Measurements from ENCODE around the gene UNC79.

Gene UNC79

DNA sequence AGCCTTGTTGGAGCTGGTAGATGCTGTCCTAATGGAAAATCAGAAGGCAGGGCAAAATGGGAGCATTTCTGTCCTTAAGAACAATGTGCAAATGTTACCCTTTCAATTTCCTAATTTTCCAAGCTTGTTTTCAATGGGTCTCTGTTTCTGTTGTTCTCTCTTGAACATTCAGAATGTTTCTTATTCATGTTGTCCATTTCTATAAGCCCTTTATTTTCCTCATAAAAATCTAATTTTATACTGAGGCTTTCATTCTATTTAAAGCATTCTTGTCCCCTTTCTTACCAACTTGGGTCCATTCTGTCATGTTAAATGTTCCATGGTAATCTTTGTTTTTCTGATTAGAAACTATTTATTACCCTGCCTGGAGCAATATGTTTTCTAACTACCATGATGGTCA lies 232.6 kb downstream of the UNC79 start:
- DNase-seq (ENCODE audit: low read depth), result no peak

DNA sequence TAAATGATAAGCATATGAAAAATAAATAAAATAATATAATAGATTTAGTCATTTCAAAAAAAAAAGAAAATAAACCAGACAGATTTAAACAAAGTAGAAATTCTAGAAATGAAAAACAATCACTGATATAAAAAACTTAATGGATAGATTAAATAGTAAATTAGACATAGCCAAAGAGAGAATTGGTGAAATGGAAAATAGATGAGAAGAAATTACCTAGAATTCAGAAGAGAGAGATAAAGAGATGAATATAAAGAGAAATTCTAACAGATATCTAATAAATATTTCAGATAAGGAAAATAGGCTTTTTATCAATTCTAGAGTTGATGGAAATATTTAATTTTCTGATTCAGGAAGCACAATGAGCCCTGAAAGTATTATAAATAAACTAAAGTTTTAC lies 234.4 kb downstream of the UNC79 start:
- no peak for DNase-seq (ENCODE audit: low read depth)

DNA sequence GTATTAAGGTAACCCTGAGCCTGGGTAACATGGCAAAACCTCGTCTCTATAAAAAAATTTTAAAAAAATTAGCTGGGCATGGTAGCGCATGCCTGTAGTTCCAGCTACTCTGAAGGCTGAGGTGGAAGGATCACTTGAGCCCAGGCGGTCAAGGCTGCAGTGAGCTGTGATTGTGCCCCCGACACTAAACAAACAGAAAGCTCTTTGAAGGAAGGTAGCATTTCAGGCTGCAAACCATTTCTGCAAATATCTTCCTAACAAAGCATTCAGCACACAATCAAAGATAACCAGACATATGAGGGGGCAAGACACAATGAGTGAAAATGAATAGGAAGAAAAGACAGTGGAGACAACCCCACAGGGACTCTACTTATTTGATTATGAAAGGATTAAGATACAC lies 238.9 kb downstream of the UNC79 start:
- no peak for DNase-seq (ENCODE audit: low read depth)

DNA sequence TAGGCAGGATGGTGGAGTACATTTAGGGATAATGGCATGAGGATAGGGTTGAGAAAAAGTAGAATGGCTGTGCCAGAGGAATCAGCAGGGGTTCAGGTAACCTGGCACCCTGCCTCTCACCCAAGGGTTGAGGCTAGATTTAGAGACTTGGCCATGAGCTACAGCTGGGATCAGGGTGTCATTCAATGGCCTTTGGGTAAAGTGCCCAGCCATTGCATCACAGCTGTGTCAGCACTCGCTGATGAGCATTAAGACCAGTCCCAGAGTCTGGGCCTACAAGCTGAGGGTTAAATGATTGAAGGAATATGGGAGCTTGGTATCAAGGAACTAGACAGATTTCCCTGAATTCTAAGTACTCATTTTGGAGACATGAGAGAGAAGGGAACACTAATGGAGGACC lies 243.6 kb downstream of the UNC79 start:
- no peak for DNase-seq (ENCODE audit: low read depth)

DNA sequence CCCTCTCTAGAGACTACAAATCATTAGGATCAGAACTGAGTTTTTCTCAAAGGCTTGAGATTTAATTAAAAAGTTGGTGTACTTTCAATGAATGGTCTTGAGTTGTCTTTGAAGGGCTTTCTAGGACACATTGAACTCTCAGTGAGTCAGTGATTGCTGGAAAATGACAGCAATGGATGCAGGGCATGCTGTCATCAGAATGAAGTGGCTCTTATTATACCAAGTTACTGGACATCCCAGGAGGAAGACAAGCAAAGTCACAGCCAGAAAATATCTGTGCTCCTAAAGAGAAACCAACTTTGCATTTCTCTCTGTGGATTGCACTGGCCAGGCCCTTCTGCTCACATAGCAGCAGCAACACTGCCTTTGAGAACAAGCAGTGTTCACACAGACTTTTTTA lies 244.9 kb downstream of the UNC79 start:
- no peak for DNase-seq (ENCODE audit: low read depth)

DNA sequence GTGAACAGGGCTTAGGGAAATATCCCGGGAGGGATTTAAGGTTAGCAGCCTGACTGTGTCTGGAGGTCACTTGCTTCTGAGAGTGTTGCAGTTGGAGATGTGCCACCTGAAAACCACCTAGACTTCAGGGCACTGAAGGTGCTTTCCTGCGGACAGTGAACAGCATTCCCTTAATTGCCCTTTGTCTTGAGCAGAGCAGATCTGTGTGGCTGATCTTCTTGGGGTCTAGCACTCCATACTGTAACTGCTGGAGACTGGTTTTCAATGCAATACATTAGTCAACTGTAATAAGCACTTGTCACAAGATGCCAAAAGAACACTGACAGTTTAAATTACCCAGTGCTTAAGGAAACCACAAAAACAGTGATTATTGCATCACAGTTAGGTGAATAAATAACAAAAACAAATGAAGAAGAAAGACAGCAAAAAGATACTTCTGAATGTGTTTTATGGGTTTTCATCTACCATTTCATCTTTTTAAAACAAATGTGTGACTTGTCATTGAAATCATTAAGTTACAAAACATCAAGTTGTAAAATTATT lies 245.7 kb downstream of the UNC79 start:
- no peak for DNase-seq (ENCODE audit: low read depth)

DNA sequence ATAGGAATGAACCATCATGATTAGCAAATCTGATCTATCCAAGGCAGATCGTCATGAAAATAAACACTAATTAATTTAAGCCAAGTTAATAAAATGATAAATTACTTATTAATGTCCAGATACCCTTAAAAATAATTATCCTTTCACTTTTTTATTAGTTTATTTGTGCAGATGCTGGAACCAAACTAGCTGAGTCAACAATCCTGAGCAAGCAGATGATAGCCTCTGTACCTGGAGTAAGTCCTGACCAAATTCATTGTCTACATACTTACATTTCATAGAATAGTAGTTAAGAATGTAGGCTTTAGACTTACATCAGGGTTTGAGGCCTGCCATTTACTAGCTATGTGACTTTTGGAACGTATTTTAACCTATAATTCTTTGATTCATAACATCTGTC lies 251.7 kb downstream of the UNC79 start:
- DNase-seq (ENCODE audit: low read depth), result no peak

DNA sequence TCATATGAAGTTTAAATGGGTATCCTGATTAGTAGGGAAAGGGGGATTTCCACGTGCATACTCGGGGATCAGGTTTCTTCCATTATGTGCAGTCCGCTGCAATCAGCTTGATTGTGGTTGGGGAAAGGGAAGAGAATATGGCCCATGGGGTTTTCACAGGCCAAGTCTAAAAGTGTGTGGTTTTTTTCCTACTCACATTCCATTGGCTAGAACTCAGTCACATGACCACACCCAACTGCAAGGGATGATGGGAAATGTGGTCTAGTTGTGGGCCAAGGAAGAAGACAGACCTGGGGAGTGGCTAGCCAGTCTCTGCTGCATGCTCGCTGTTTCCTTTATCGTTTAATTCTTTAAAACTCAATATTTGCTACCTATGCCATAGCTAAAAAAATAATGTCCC lies 252.5 kb downstream of the UNC79 start:
- no peak for DNase-seq (ENCODE audit: low read depth)

DNA sequence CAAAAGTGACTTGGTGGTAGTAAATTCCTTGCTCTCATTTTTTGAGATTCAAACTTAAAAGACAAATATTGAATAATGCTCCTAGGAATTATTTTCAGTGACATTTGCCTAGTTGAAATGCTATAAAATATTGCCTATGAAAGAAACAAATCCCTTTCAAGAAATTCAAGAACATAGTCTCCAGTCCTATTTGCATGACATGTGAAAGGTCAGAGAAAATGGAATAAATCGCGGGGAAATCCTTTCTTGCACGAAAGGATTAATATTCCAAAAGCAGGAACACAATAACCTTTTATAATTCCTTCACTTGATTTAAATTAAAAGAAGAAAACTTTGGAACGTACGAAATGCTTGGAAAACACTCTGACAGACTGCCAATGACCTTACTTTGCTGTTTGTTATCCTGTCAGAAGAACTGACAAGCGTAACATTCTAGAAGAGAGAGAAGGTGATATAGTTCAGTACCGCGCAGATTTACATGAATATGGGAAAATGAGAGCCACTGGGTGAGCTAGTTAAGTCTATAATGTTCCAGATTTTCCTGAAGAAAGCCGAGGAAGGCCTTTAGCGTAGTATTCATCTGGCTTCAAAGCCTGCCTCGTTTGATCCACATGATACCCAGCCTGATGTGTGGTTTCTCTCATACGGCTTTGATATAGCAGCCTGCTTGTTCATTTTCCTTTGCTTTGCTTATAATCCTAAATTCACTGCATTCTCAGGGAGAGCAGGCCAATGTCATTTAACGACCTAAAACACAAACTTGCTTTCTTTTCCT lies 254.6 kb downstream of the UNC79 start:
- DNase-seq (ENCODE audit: low read depth), result no peak

DNA sequence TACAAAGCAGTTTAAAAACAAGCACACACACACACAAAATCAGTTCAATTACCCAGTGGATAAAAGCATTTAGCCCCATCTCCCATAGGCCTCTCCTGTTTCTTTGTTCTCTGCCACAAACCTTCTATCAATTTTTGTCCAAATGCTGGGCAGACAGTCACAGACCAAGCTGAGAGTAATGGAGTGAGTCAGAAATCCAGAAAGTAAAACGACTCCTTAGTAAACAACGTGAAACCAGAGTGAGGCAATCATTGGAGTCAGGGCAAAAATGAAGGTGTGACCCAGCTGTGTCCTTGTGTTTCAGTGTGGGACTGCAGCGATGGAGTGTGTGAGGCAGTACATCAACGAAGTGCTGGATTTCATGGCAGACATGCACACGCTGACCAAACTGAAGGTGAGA lies 255.5 kb downstream of the UNC79 start:
- DNase-seq (ENCODE audit: low read depth), result no peak

DNA sequence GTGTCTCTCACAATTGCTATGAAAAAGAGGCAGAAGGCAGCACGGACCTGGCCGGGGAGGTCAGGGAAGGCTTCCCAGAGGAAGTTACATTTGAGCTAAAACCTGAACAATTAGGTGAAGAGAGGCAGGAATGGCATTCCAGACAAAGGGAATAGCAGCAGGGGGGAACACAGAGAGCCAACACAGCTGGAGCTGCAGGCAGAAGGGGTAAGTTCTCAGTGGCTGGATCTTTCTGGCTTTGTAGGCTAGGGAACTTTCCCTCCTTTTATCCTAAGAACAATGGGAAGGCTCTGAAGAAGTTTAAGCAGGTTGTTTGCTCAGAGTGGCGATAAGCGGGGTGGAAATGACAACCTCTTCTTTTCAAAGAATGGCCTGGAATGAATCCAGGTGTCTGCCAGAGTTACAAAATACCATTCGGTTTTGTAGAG lies 257.5 kb downstream of the UNC79 start:
- DNase-seq (ENCODE audit: low read depth), result no peak

DNA sequence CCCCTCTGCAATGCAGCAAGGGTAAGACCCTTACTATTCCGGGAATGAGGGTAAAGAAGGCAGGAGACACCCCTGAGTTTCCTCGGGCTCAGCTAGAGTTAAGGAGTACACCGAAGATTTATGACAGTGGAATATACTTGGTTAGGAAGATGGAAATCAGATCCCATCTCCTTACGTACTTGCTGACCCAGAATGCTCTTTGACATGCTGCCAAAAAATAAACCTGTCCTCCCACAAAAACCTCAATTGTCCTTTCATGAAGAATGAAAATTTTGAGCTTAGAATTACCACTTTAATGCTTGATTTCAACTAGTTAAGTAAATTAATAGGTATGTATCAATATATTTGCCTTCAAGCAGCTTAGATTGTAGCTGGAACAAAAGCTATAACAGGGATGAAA lies 258.1 kb downstream of the UNC79 start:
- DNase-seq (ENCODE audit: low read depth), result no peak

DNA sequence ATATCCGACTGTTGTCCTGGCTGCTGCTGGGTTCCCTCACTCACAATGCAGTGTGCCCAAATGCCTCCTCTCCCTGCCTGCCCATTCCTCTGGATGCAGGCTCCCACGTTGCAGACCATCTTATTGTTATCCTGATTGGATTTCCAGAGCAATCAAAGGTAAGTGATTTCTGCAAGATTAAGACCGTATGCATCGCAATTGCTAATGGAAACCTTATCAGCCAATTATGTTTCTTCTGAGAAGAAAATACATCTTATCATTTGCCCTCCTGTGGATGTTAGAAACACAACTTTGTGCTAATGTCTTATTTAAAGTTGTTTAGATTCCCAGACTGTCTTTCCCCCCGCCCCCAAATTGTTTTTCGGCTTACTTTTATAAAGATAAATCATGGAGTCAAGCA lies 259.4 kb downstream of the UNC79 start:
- DNase-seq (ENCODE audit: low read depth), result no peak

DNA sequence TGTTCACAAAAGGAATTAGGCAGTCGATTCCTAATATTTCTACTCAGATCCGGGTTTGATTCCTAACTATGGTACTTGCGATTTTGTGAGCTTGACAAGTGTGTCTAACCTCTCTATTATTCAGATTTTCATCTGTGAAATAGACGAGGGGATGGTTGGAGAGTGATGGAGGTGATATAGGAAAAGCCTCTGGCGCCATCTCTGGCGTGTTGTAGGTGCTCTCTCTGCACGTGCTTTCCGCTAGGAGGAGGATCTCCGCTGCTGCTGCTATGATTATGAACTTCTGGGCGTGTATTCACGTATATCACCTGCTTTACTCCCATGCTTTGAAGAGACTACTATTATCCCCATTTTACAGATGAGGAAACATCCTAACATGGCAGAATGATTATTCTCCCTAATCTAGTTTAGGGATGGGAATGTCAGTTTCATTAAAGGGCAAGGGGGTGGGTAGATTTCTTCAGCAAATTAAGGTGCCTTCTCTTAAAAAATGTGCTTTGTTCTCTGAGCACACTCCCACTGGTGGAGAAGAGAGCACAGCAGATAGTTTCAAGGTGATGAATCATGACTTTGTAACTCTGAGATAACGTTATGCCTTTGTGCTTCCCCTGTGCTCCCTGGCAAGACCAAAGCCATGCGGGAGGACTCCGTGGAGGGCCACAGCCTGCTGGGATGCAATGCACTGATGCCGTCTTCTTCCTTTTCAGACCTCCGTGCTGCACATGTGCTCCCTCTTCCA lies 260.5 kb downstream of the UNC79 start:
- no peak for DNase-seq (ENCODE audit: low read depth)

DNA sequence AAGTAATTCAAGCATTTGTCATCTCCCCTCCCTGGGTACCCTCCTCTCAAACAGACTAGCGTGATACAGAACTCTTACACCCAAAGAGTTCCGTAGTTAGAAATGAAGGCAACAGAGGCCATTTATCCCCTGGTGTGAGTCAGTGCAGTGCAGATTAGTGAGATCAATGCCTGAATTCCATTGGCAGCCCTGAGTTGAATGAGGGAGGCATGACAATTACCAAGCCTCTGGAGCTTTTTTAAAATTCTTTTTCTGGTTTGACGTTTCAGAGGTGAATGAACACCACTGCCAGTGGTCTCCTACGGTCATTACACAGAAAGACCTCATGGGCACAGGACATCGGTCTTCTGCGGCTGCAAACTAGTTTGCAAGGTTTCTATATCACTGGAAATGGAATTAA lies 263.2 kb downstream of the UNC79 start:
- DNase-seq (ENCODE audit: low read depth), result no peak

DNA sequence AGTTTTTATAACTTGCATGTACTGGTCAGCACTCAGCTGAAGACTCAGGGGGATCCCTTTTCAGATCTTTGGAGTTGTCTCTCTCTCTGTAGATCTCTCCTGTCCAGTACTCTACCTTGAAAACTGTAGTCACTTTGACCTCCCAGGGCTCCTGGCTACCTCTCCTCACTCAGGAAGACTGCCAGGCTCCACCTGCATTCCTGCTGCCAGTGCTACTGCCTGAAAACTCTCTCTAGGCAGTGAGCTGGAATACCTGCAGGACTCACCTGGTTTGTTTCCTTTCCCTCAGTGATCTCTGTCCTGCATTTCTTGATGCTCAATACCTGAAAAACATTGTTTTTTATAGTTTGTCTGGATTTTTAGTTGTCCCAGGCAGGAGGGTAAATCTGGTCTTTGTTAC lies 270.2 kb downstream of the UNC79 start:
- DNase-seq (ENCODE audit: low read depth), result no peak

DNA sequence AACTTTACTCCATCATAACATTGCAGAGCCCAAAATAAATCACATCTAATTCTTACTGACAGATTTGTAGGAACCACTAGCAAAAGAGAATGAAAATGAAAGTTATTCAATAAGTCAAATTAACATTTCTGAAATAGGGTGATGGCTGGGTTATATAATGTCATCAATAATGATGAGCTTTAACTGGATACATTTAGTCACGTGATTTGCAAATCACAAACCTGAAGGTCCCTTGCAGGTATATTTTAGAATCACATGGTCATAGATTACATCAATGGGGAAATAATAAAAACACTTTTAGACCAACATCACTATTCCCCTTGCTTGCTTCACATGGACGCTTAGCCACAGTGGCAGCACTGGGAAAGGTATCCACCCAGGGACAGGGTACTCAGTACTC lies 270.8 kb downstream of the UNC79 start:
- no peak for DNase-seq (ENCODE audit: low read depth)

DNA sequence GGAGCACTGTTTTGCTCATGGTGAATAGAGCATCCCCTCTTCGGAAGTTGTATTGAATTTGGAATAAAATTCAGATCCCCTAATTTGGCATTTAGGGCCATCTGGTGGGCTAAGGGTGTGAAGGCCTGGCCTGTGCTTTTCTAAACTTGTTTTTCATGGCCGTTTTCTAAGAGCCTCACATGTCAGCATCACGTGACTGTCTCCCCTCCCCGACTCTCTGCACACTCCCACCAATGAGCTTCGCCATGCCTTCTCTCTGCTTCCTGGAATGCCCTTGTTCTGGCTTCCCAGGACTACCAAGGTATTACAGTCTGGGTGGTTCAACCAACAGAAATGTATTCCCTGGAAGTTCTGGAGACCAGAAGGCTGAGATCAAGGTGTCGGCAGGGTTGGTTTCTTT lies 272.2 kb downstream of the UNC79 start:
- no peak for DNase-seq (ENCODE audit: low read depth)

DNA sequence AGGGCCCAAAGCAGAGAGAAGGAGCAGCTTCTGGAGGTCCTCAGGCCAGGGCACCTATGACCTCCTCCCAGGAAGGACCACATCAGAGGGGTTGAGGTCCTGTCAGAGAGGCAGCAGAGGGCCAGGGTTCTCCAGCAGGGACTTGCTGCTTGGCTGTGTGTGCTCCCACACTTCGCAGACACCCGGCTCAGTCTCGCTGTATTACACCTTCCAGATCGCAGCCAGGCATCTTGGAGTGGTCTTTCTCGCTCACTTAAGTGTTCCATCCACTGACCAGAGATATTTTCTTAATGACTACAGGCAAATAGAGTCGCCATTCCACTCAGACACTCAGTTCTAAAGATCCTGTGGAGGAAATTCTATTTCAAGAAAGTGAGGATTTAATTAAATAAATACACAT lies 273.2 kb downstream of the UNC79 start:
- no peak for DNase-seq (ENCODE audit: low read depth)

DNA sequence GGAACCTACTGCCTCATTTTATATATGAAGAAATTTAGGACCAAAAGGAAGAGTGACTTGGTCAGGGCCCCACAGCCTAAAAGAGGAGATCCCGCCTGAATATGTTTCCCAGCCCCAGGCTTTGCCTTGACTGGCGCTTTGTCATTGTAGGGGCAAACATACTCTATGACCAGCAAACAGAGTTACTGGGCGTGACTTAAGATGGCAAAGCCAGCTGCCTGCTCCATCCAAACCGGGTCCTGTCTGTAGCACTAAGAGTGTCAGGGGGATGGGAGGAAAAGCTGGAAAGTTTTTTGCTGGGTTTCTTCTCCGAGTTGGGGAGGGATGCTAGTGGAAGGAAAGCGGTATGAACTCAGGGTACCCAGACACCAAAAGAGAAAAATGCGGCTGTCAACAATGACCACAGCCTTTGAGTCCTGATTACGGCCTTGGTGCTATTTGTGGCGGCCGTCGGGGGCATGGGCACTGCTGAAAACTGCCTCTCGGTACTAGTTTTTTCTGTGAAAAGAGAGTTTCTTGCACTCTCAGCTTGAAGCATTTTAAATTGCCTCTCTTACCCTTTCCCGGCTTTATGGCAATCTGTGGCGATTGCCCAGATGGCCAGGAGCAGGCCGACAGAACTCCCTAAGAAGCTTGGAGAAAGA lies 274.9 kb downstream of the UNC79 start:
- no peak for DNase-seq (ENCODE audit: low read depth)

DNA sequence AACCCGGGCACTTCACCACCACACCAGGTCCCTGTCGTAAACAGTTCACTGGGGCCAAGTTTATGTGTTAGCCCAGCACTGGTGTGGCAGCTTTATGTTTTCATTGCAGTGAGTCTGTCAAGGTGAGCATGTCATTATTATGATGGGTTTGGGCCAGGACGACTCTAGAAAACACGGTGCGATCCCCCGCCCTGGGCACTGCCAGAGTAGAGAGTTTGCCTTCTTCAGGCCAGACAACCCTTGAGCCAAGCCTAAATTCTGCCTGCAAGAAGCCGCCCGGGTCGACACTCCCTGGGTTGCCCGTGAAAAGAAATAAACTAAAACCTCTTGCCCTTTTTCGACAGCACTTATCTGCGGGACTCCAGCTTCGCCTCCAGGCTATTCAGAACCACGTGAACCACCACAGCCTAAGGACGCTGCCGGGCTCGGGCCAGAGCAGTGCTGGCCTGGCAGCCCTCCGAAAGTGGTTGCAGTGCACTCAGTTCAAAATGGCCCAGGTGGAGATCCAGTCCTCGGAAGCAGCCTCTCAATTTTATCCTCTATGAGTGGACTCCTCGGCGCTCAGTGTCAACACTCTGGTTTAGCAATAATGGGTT lies 275.7 kb downstream of the UNC79 start:
- no peak for DNase-seq (ENCODE audit: low read depth)

DNA sequence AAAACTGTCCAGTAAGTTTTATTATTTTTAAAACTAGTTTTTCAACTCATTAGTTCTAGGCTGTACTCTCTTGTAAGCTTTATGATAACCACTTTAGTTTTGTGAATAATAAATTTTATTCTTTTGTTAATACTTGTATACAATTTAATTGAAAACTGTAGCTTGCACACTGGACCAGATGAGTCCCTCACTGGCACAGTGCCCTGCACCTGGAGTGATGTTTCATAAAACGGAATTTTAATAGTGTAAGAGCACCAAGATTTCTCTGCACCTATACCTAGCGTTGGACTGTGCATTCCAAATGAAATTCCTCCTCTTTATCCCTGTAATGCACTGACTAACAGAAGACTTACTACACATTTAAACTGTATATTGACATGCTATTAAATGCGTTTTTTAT lies 276.7 kb downstream of the UNC79 start:
- no peak for DNase-seq (ENCODE audit: low read depth)

DNA sequence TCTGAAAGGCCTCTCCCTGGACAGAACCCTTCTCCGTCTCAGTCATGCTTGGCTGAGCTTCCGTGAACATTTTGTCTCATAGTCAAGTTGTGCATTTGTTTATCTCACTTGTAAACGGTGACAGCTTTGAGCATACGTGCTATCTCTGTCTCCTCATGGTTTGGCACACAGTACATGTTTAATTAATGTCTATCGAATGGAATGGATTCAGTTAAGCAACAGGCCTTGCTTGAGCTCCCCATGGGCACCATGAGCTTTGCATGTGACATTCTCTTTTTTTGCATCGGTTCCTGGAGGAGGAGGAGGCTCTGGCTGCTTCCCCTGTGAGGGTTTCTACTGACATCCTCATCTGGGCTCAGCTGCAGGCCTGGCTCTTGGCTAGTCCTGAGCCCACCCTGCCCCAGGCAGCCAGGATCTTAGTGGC lies 277.6 kb downstream of the UNC79 start:
- no peak for DNase-seq (ENCODE audit: low read depth)
